ENCODE measurements around the gene CTXND1.

GRCh38 chr15:80216911-80217310, 35.1 kb downstream of the CTXND1 start:
- TF ChIP-seq CTCF (IDR thresholded peaks at IDR 0.05) (no peak), POLR2A (IDR thresholded peaks at IDR 0.05) (no peak), POLR2AphosphoS5 (IDR thresholded peaks at IDR 0.05; ENCODE audit: insufficient read depth in 1 of 2, low read depth in 1 of 2) (no peak)
